ENCODE measurements around the gene GPX5. TPM values are rescaled to one million over a fixed set of nuclear protein-coding genes. Genes with fewer than 3 reads are reported as not detected.

GPX5 gene
- total RNA-seq, 1 donor, result not detected

DNA sequence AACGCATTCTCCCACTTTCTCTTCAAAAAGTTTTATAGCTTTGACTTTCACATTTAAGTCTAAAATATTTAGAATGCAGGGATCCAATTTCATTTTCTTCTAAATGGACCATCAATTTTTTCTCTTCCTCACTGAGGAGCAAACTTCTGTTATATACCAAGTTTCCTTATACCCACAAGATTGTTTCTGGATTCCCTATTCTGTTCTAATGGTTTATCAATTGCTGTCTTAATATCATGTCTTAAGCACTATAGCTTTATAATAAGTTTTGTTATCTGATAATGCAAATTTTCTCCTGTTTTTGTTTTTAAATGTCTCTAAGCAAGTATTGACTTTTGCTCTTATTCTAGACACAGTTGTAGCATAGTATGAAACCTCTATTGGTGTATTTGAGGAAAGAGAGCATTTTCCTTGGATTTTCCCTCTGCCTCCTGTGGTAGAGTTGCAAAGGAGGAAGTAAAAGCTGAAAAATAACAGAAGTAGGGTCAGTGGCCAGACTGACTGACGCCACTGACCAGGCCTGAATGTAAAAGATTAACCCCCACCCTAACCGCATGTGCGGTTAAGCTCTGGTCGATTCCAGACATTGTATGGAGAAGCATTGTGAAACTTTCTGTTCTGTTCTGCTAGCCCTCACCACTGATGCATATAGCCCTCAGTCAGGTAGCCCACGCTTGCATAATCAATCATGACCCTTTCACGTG, 40.3 kb downstream of the GPX5 start:
- H3K4me3 ChIP-seq (ENCODE audit: low read length), result no peak overlapping the region
- no peaks in the 10 kb centered on the region for H3K9me3 ChIP-seq (ENCODE audit: low read depth, low read length)
- peaks cover 18% of the 10 kb centered on the region for H3K27me3 ChIP-seq (ENCODE audit: insufficient read depth, low read length)

DNA sequence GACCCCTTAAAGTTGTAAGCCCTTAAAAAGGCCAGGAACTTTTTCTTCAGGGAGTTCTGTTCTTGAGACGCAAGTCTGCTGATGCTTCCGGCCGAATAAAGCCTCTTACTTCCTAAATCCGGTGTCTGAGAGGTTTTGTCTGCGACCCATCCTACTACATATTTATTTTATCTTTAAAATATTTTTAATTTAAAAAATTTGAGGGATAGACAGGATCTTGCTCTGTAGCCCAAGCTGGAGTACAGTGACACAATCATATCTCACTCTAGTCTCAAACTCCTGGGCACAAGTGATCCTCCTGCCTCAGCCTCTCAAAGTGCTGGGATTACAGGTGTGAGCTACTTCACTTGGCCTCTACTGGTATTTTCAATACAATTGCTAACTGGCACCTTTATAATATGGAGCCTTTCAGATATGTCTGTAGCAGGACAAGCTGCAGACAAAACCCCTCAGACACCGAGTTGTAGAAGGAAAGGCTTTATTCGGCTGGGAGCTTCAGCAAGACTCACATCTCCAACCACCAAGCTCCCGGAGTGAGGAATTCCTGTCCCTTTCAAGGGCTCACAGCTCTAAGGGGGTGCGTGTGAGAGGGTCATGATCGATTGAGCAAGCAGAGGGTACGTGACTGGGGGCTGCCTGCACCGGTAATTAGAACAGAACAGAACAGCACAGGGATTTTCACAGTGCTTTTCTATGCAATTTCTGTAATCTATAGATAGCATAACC, 41.0 kb downstream of the GPX5 start:
- no peaks in the 10 kb centered on the region for H3K4me1 ChIP-seq (ENCODE audit: insufficient read depth, low read length)
- H3K27me3 ChIP-seq (ENCODE audit: insufficient read depth, low read length), result peaks cover 18% of the 10 kb centered on the region
- no peaks in the 10 kb centered on the region for H3K9me3 ChIP-seq (ENCODE audit: low read depth, low read length)
- no peak overlapping the region for H3K4me3 ChIP-seq (ENCODE audit: low read length)

More for the DNA sequence above, 40.3 kb downstream of the GPX5 start:
- no peaks in the 10 kb centered on the region for H3K4me1 ChIP-seq (ENCODE audit: insufficient read depth, low read length)

DNA sequence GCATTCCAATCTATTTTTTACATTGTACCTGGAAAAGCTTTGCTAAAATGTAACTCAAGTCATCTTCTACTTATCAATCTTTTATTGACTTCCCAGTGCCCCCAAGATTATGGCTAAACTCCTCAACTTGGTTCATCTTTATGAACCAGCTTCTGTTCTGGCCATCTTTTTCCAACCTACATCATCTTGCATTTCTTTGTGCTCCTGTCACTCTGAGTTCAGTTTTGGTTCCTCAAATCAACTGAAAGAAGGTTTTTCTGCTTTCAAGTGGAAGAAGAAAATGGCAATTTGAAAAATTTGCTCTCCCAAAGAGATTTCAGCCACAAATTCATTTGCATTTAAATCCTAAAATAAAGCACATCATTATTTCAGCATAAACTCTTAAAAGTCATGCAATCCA, 41.8 kb downstream of the GPX5 start:
- Histone ChIP-seq H3K4me1 (ENCODE audit: insufficient read depth, low read length) (no peaks in the 10 kb centered on the region), H3K4me3 (ENCODE audit: low read length) (no peak overlapping the region), H3K9me3 (ENCODE audit: low read depth, low read length) (no peaks in the 10 kb centered on the region), H3K27me3 (ENCODE audit: insufficient read depth, low read length) (peaks cover 20% of the 10 kb centered on the region)

DNA sequence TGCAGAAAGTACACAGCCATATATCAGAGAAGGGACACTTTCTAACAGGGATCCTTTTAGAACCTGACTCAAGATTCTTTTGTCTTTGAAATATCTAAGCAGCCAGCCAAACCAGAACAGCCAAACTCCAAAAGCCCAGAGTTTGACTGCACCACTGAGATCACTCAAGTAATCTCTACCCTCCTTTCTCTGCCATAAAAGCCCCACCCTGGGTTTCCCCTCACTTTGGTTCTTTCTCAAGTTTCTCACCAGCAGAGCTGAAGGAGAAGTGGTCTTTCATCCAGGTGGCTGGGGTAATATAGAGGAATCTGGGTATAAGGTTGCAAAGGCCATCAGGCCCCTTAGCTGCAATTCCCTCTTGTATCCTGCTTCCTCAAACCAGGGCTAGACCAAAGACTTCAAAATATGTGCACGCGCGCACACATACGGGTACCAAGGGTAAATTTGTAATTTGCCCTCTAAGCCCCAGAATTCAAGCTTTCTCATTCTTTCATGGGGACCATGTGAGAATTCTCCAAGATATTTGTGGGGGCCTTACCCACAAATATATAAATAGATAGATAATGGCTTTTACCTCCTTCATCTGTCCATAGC, 42.9 kb downstream of the GPX5 start:
- peaks cover 23% of the 10 kb centered on the region for H3K27me3 ChIP-seq (ENCODE audit: insufficient read depth, low read length)

DNA sequence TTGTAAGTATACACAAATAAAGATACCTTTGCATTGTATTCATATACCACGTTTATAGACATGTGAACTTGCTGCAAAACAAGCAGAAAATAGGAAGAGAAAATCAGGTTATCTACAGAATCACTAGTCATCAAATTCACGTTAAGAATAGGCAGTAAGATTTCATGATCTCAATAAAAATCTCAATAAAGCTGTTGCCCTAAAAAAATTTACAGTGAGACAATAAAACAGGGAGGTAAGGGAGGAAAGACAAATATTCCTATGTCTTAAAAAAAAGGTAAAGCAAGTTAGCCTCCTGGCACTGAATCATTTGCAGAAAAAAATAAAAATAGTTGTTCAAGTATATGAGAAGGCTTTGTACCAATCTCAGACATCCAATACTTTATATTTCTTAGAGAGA, 44.1 kb downstream of the GPX5 start:
- peaks cover 27% of the 10 kb centered on the region for H3K27me3 ChIP-seq (ENCODE audit: insufficient read depth, low read length)
- H3K4me3 ChIP-seq (ENCODE audit: low read length), result no peak overlapping the region
- H3K4me1 ChIP-seq (ENCODE audit: insufficient read depth, low read length), result no peaks in the 10 kb centered on the region
- H3K9me3 ChIP-seq (ENCODE audit: low read depth, low read length), result no peaks in the 10 kb centered on the region

More for the DNA sequence above, 42.9 kb downstream of the GPX5 start:
- no peaks in the 10 kb centered on the region for H3K9me3 ChIP-seq (ENCODE audit: low read depth, low read length)
- no peak overlapping the region for H3K4me3 ChIP-seq (ENCODE audit: low read length)
- H3K4me1 ChIP-seq (ENCODE audit: insufficient read depth, low read length), result no peaks in the 10 kb centered on the region

DNA sequence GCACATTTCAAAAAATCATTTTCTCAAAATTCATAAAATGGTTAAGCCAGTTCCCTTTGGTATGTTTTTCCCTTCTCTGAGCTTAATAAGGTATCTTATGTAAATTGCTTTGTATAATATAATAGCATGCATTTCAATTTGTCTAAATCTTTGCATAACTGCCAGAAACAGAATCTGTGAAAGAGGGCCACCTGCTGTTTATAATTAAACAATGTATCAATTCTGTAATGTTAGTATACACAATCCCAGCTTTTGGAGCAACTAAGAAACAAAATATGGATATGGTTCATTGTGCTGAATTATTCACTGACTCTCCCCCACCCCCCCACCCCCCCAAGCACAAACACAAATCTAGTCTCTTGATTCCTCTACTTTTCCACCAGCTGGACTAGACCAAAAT, 54.8 kb downstream of the GPX5 start:
- H3K4me1 ChIP-seq (ENCODE audit: insufficient read depth, low read length), result no peaks in the 10 kb centered on the region
- H3K9me3 ChIP-seq (ENCODE audit: low read depth, low read length), result no peaks in the 10 kb centered on the region
- peaks cover 31% of the 10 kb centered on the region for H3K27me3 ChIP-seq (ENCODE audit: insufficient read depth, low read length)
- no peak overlapping the region for H3K4me3 ChIP-seq (ENCODE audit: low read length)

DNA sequence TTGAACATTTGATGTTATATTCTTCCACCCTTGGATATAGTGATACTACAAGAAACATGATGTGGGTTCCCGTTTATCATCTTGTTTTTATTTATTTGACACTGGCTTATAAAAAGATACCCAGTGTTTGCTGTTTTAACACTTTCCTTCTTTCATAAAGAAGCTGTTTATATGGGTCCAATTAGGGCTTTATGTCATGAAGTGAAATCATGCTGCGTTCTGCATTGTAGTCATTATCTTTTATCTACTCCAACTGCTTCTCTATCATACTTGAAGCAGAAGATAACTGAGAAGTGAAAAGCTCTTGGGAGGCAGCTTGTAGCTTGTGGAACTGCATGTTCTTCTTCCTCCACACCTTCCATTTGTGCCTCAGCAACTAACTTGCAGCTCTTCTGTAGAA, 57.8 kb downstream of the GPX5 start:
- peaks cover 56% of the 10 kb centered on the region for H3K27me3 ChIP-seq (ENCODE audit: insufficient read depth, low read length)

More for the DNA sequence above, 57.8 kb downstream of the GPX5 start:
- Histone ChIP-seq H3K9me3 (ENCODE audit: low read depth, low read length) (no peaks in the 10 kb centered on the region), H3K4me1 (ENCODE audit: insufficient read depth, low read length) (peaks cover 13% of the 10 kb centered on the region), H3K4me3 (ENCODE audit: low read length) (no peak overlapping the region)

Other genes starting within 250 kb of the GPX5 start
- 0.52 TPM for gene PGBD1, start 244.3 kb upstream of the GPX5 start, total RNA-seq
- 1.3 TPM for gene ZSCAN31, start 189.7 kb upstream of the GPX5 start, total RNA-seq
- 0.52 TPM for gene ZKSCAN3, start 175.9 kb upstream of the GPX5 start, total RNA-seq
- gene ZSCAN12, start 126.1 kb upstream of the GPX5 start, total RNA-seq, result 4.6 TPM
- 0.73 TPM for gene ZSCAN23, start 82.4 kb upstream of the GPX5 start, total RNA-seq
- gene GPX6, start 10.1 kb upstream of the GPX5 start, total RNA-seq, result not detected